Dedifferentiated amniotic fluid mesenchymal stem cell (primary cell): ENCODE measurements around the gene PSMC3.

Experiments
- DNase-seq: peaks from one replicate; pipeline ENCODE4 v3.0.0-alpha.2; 2016; ENCODE audit errors: extremely low spot score

The PSMC3 gene

GRCh38 chr11:47376525-47377371, 49.5 kb downstream of the PSMC3 start:
- no peak for DNase-seq

GRCh38 chr11:47376107-47376524, 50.1 kb downstream of the PSMC3 start:
- no peak for DNase-seq

GRCh38 chr11:47375546-47376085, 50.6 kb downstream of the PSMC3 start:
- DNase-seq: no peak

- no peak for DNase-seq
These were observed 51.2 kb downstream of the PSMC3 start for GRCh38 chr11:47375020-47375419.

- DNase-seq: no peak
These were observed 51.6 kb downstream of the PSMC3 start for GRCh38 chr11:47374720-47375019.

- peak; percentile 52 for DNase-seq
These were observed 52.1 kb downstream of the PSMC3 start for GRCh38 chr11:47373876-47374719.

- DNase-seq: no peak
These were observed 53.8 kb downstream of the PSMC3 start for GRCh38 chr11:47372422-47372821.

GRCh38 chr11:47369676-47370075, 56.6 kb downstream of the PSMC3 start:
- no peak for DNase-seq
